ENCODE measurements around the gene CAMK2N2. TPM values are rescaled to one million over a fixed set of nuclear protein-coding genes. Genes with fewer than 3 reads are reported as not detected.
A peak's percentile ranks its signal among the peaks of the same experiment; 100 is the strongest.

Gene CAMK2N2
- total RNA-seq, 2 experiments from 2014 or later: not detected

- peak overlapping the region; percentile 66 for H3K4me3 Mint-ChIP-seq
- peak; percentile 48 for ATAC-seq (ENCODE audit: low read depth)
- POLR2A ChIA-PET: no interaction called here
- H3K27ac Mint-ChIP-seq: no peak overlapping the region
- H3K9me3 Mint-ChIP-seq: no peaks in the 10 kb centered on the region
- H3K36me3 Mint-ChIP-seq: peaks cover 8% of the 10 kb centered on the region
- peaks cover 23% of the 10 kb centered on the region for H3K4me1 Mint-ChIP-seq
- peak; percentile 74 for DNase-seq
- peaks cover 40% of the 10 kb centered on the region for H3K27me3 Mint-ChIP-seq
Observed at GRCh38 chr3:184259878-184260723, 1.3 kb downstream of the CAMK2N2 start.

- POLR2A ChIA-PET: no interaction called here
- Mint-ChIP-seq H3K4me1 (peaks cover 23% of the 10 kb centered on the region), H3K9me3 (no peaks in the 10 kb centered on the region), H3K27me3 (peaks cover 35% of the 10 kb centered on the region), H3K4me3 (peak overlapping the region; percentile 37), H3K36me3 (peaks cover 8% of the 10 kb centered on the region), H3K27ac (peak overlapping the region; percentile 48)
- no peak for DNase-seq
- ATAC-seq (ENCODE audit: low read depth): no peak
Observed at GRCh38 chr3:184259396-184259877, 1.9 kb downstream of the CAMK2N2 start.

- Mint-ChIP-seq H3K4me1 (peaks cover 23% of the 10 kb centered on the region), H3K36me3 (peaks cover 8% of the 10 kb centered on the region), H3K27ac (no peak overlapping the region), H3K9me3 (no peaks in the 10 kb centered on the region), H3K4me3 (peak overlapping the region; percentile 37), H3K27me3 (peaks cover 33% of the 10 kb centered on the region)
- ATAC-seq (ENCODE audit: low read depth): no peak
- no peak for DNase-seq
- POLR2A ChIA-PET: no interaction called here
Observed at GRCh38 chr3:184258926-184259325, 2.4 kb downstream of the CAMK2N2 start.

GRCh38 chr3:184257083-184257915 lies 4.1 kb downstream of the CAMK2N2 start:
- Mint-ChIP-seq H3K4me3 (no peak overlapping the region), H3K36me3 (peaks cover 8% of the 10 kb centered on the region), H3K27ac (no peak overlapping the region), H3K9me3 (no peaks in the 10 kb centered on the region), H3K4me1 (peaks cover 18% of the 10 kb centered on the region), H3K27me3 (peaks cover 22% of the 10 kb centered on the region)
- POLR2A ChIA-PET: no interaction called here
- no peak for ATAC-seq (ENCODE audit: low read depth)
- DNase-seq: no peak

GRCh38 chr3:184255291-184256039 lies 5.9 kb downstream of the CAMK2N2 start:
- H3K9me3 Mint-ChIP-seq: no peaks in the 10 kb centered on the region
- DNase-seq (no peak), ATAC-seq (ENCODE audit: low read depth) (no peak)
- peaks cover 13% of the 10 kb centered on the region for H3K27me3 Mint-ChIP-seq
- no peak overlapping the region for H3K4me3 Mint-ChIP-seq
- peaks cover 9% of the 10 kb centered on the region for H3K4me1 Mint-ChIP-seq
- peaks cover 8% of the 10 kb centered on the region for H3K36me3 Mint-ChIP-seq
- H3K27ac Mint-ChIP-seq: no peak overlapping the region
- POLR2A ChIA-PET: no interaction called here

- POLR2A ChIA-PET: interaction anchor here (0.6 to 1.2 kb wide), 2 partner anchors 10 to 22 kb away, joined by 3 read pairs; no protein-coding TSS in a partner anchor
- H3K27ac Mint-ChIP-seq: peak overlapping the region; percentile 97
- peak; percentile 62 for ATAC-seq (ENCODE audit: low read depth)
Observed at GRCh38 chr3:184250167-184250828, 11.1 kb downstream of the CAMK2N2 start.

GRCh38 chr3:184249412-184250166 lies 11.8 kb downstream of the CAMK2N2 start, which contains the start of gene EEF1AKMT4:
Gene EEF1AKMT4, plus strand, starts transcription at chr3:184249672. Its CDS starts 23 bp downstream, at chr3:184249695.
- H3K27ac Mint-ChIP-seq: peak within 1 kb of the TSS; percentile 97
- POLR2A ChIA-PET: interaction anchor here (0.6 to 1.2 kb wide), 2 partner anchors 9 to 22 kb away, joined by 3 read pairs; no protein-coding TSS in a partner anchor
- H3K36me3 Mint-ChIP-seq: peaks cover 5% of the 10 kb centered on the region
- peak within 1 kb of the TSS; percentile 98 for H3K4me3 Mint-ChIP-seq
- H3K4me1 Mint-ChIP-seq: peaks cover 14% of the 10 kb centered on the region
- no peaks in the 10 kb centered on the region for H3K27me3 Mint-ChIP-seq
- ATAC-seq (ENCODE audit: low read depth): peak; percentile 88
- peak; percentile 93 for DNase-seq
- H3K9me3 Mint-ChIP-seq: no peaks in the 10 kb centered on the region

More at GRCh38 chr3:184250167-184250828, 11.1 kb downstream of the CAMK2N2 start:
- Mint-ChIP-seq H3K4me1 (peaks cover 14% of the 10 kb centered on the region), H3K9me3 (no peaks in the 10 kb centered on the region), H3K27me3 (no peaks in the 10 kb centered on the region), H3K4me3 (peak overlapping the region; percentile 98), H3K36me3 (no peaks in the 10 kb centered on the region)
- peak; percentile 86 for DNase-seq

- peak; percentile 89 for DNase-seq
- H3K27me3 Mint-ChIP-seq: no peaks in the 10 kb centered on the region
- peak; percentile 47 for ATAC-seq (ENCODE audit: low read depth)
- H3K27ac Mint-ChIP-seq: peak within 1 kb of the TSS; percentile 97
- peaks cover 7% of the 10 kb centered on the region for H3K36me3 Mint-ChIP-seq
- POLR2A ChIA-PET: interaction anchor here (1.2 kb wide), 1 partner anchor 21 kb away, joined by 3 read pairs; no protein-coding TSS in a partner anchor
- no peaks in the 10 kb centered on the region for H3K9me3 Mint-ChIP-seq
- peak within 1 kb of the TSS; percentile 98 for H3K4me3 Mint-ChIP-seq
- H3K4me1 Mint-ChIP-seq: peaks cover 14% of the 10 kb centered on the region
Observed at GRCh38 chr3:184248454-184249411, 12.6 kb downstream of the CAMK2N2 start, which contains the start of gene ALG3. Gene ALG3, minus strand, starts transcription at chr3:184248962. Its CDS starts 22 bp downstream, at chr3:184248940.

GRCh38 chr3:184242297-184242685 lies 19.1 kb downstream of the CAMK2N2 start:
- Mint-ChIP-seq H3K4me1 (peaks cover 2% of the 10 kb centered on the region), H3K27ac (no peak overlapping the region), H3K9me3 (no peaks in the 10 kb centered on the region), H3K4me3 (no peak overlapping the region), H3K36me3 (peaks cover 14% of the 10 kb centered on the region), H3K27me3 (no peaks in the 10 kb centered on the region)
- no peak for ATAC-seq (ENCODE audit: low read depth)
- POLR2A ChIA-PET: no interaction called here
- DNase-seq: no peak

GRCh38 chr3:184241447-184242296 lies 19.7 kb downstream of the CAMK2N2 start:
- no peak for DNase-seq
- Mint-ChIP-seq H3K4me1 (peaks cover 2% of the 10 kb centered on the region), H3K27me3 (no peaks in the 10 kb centered on the region), H3K4me3 (no peak overlapping the region), H3K36me3 (peaks cover 14% of the 10 kb centered on the region), H3K9me3 (no peaks in the 10 kb centered on the region), H3K27ac (no peak overlapping the region)
- peak; percentile 62 for ATAC-seq (ENCODE audit: low read depth)
- POLR2A ChIA-PET: no interaction called here
